ENCODE data around the gene TDRD9. TPM values are rescaled to one million over a fixed set of nuclear protein-coding genes. Genes with fewer than 3 reads are reported as not detected.
"Not testable (repeated sequence)": the region's sequence is repeated elsewhere in the genome, so short reads cannot be mapped to it uniquely, and the experiment has no call there.

Gene TDRD9
- total and polyA plus RNA-seq, 2 experiments from 2014 or later, result 0.73 to 1.3 TPM

GRCh38 chr14:103916636-103917262 lies 11.5 kb upstream of the TDRD9 start:
- Histone ChIP-seq H3K4me1 (ENCODE audit: insufficient read depth) (no peaks in the 10 kb centered on the region), H3K4me2 (no peak overlapping the region), H3K27me3 (no peaks in the 10 kb centered on the region), H2AFZ (no peak overlapping the region), H3K9me2 (replicated peaks; ENCODE audit: insufficient read depth) (no peaks in the 10 kb centered on the region), H3K4me3 (no peak overlapping the region), H4K20me1 (ENCODE audit: insufficient read depth, poor library complexity, severe bottlenecking) (peaks cover 32% of the 10 kb centered on the region), H3K27ac (no peak overlapping the region), H3K79me2 (peaks cover 58% of the 10 kb centered on the region), H3K9me3 (ENCODE audit: low read depth) (no peaks in the 10 kb centered on the region), H3K36me3 (replicated peaks; ENCODE audit: insufficient read depth, low read depth) (peaks cover 3% of the 10 kb centered on the region)
- WGBS (ENCODE audit: low lambda C conversion rate, missing lambda C conversion rate), result 95% methylated on average over 14 of the region's 14 CpGs
- TF ChIP-seq CTCF (IDR thresholded peaks at IDR 0.05; ENCODE audit: poor library complexity) (no peak), EZH2phosphoT487 (IDR thresholded peaks at IDR 0.05; ENCODE audit: low read depth, severe bottlenecking, unreplicated experiment) (no peak), EZH2 (IDR thresholded peaks at IDR 0.05; ENCODE audit: borderline replicate concordance) (no peak)
- no peak for DNase-seq (ENCODE audit: low spot score)

GRCh38 chr14:103920981-103921854 lies 7.0 kb upstream of the TDRD9 start:
- WGBS (ENCODE audit: low lambda C conversion rate, missing lambda C conversion rate), result 2% methylated on average over 57 of the region's 58 CpGs
- no peaks in the 10 kb centered on the region for H3K9me2 ChIP-seq (replicated peaks; ENCODE audit: insufficient read depth)
- TF ChIP-seq EZH2 (IDR thresholded peaks at IDR 0.05; ENCODE audit: borderline replicate concordance) (no peak), CTCF (IDR thresholded peaks at IDR 0.05; ENCODE audit: poor library complexity) (peak; percentile 99), EZH2phosphoT487 (IDR thresholded peaks at IDR 0.05; ENCODE audit: low read depth, severe bottlenecking, unreplicated experiment) (no peak)

GRCh38 chr14:103921855-103922200 lies 6.4 kb upstream of the TDRD9 start:
- H3K4me1 ChIP-seq (ENCODE audit: insufficient read depth); H3K4me3 ChIP-seq; H3K9me2 ChIP-seq (replicated peaks; ENCODE audit: insufficient read depth); H3K27ac ChIP-seq; DNase-seq (ENCODE audit: low spot score); H3K27me3 ChIP-seq; H3K9me3 ChIP-seq (ENCODE audit: low read depth); H3K36me3 ChIP-seq (replicated peaks; ENCODE audit: insufficient read depth, low read depth): not testable (repeated sequence)
- peaks cover 20% of the 10 kb centered on the region for H4K20me1 ChIP-seq (ENCODE audit: insufficient read depth, poor library complexity, severe bottlenecking)
- 81% methylated on average over 12 of the region's 12 CpGs for WGBS (ENCODE audit: low lambda C conversion rate, missing lambda C conversion rate)
- H2AFZ ChIP-seq, result peak overlapping the region; percentile 88
- H3K79me2 ChIP-seq, result peaks cover 44% of the 10 kb centered on the region
- peak overlapping the region; percentile 81 for H3K4me2 ChIP-seq

More at GRCh38 chr14:103920981-103921854, 7.0 kb upstream of the TDRD9 start:
- peak overlapping the region; percentile 92 for H2AFZ ChIP-seq
- peaks cover 49% of the 10 kb centered on the region for H3K79me2 ChIP-seq
- H3K4me3 ChIP-seq, result peak overlapping the region; percentile 98
- no peaks in the 10 kb centered on the region for H3K27me3 ChIP-seq
- peak overlapping the region; percentile 99 for H3K4me2 ChIP-seq
- no peaks in the 10 kb centered on the region for H3K4me1 ChIP-seq (ENCODE audit: insufficient read depth)
- H4K20me1 ChIP-seq (ENCODE audit: insufficient read depth, poor library complexity, severe bottlenecking), result peaks cover 26% of the 10 kb centered on the region
- DNase-seq (ENCODE audit: low spot score), result peak; percentile 96
- H3K27ac ChIP-seq, result peak overlapping the region; percentile 87
- H3K36me3 ChIP-seq (replicated peaks; ENCODE audit: insufficient read depth, low read depth), result no peaks in the 10 kb centered on the region
- H3K9me3 ChIP-seq (ENCODE audit: low read depth), result no peaks in the 10 kb centered on the region

GRCh38 chr14:103923863-103924262 lies 4.4 kb upstream of the TDRD9 start:
- no peaks in the 10 kb centered on the region for H3K9me3 ChIP-seq (ENCODE audit: low read depth)
- no peaks in the 10 kb centered on the region for H3K4me1 ChIP-seq (ENCODE audit: insufficient read depth)
- H3K36me3 ChIP-seq (replicated peaks; ENCODE audit: insufficient read depth, low read depth), result no peaks in the 10 kb centered on the region
- H4K20me1 ChIP-seq (ENCODE audit: insufficient read depth, poor library complexity, severe bottlenecking), result peaks cover 9% of the 10 kb centered on the region
- TF ChIP-seq EZH2 (IDR thresholded peaks at IDR 0.05; ENCODE audit: borderline replicate concordance) (no peak), CTCF (IDR thresholded peaks at IDR 0.05; ENCODE audit: poor library complexity) (no peak), EZH2phosphoT487 (IDR thresholded peaks at IDR 0.05; ENCODE audit: low read depth, severe bottlenecking, unreplicated experiment) (no peak)
- H3K4me3 ChIP-seq, result no peak overlapping the region
- H3K27ac ChIP-seq, result no peak overlapping the region
- no peak overlapping the region for H2AFZ ChIP-seq
- WGBS (ENCODE audit: low lambda C conversion rate, missing lambda C conversion rate), result 14% methylated on average over 6 of the region's 6 CpGs
- H3K79me2 ChIP-seq, result peaks cover 24% of the 10 kb centered on the region
- H3K27me3 ChIP-seq, result no peaks in the 10 kb centered on the region
- H3K4me2 ChIP-seq, result no peak overlapping the region
- H3K9me2 ChIP-seq (replicated peaks; ENCODE audit: insufficient read depth), result no peaks in the 10 kb centered on the region
- no peak for DNase-seq (ENCODE audit: low spot score)

Measured in hepatocyte (in vitro differentiated cells).